Breast epithelium (tissue), 3 donors: Measurements from ENCODE around the gene VENTX.

Source experiments
- CTCF ChIP-seq, 3 donors: fragments of 450-650 bp; IDR thresholded peaks; one replicate each; pipeline ENCODE4 v1.5.1; 2016 to 2017; ENCODE audit warnings: antibody characterized with exemption in 3 of 3, mild to moderate bottlenecking in 3 of 3, moderate library complexity in 3 of 3
- POLR2A ChIP-seq: fragments of 450-650 bp; IDR thresholded peaks from one replicate; pipeline ENCODE4 v1.6.1; 2016; ENCODE audit warnings: antibody characterized with exemption, mild to moderate bottlenecking, moderate library complexity
- POLR2AphosphoS5 ChIP-seq, 3 donors: sonication (generic); formaldehyde crosslinking; IDR thresholded peaks; one replicate each; pipeline ENCODE4 v1.6.1; 2017; ENCODE audit warnings: antibody characterized with exemption in 3 of 3

GRCh38 chr10:133203652-133204195 is 33.9 kb upstream of the VENTX start:
- TF ChIP-seq POLR2A: no peak
- no peak for TF ChIP-seq CTCF (IDR thresholded peaks at IDR 0.05)
- no peak for TF ChIP-seq POLR2AphosphoS5 (IDR thresholded peaks at IDR 0.05)
